HUES6 (cell line): ENCODE measurements around the gene AHRR.
"Not testable (repeated sequence)": the region's sequence is repeated elsewhere in the genome, so short reads cannot be mapped to it uniquely, and the experiment has no call there.

Source experiments
- H3K27ac ChIP-seq: 2 replicates; pipeline ENCODE4 v1.7.0; 2013; ENCODE audit warnings: low read depth, mild to moderate bottlenecking, low read length, inconsistent platforms
- H3K27me3 ChIP-seq: 2 replicates; pipeline ENCODE4 v1.6.1; 2013; ENCODE audit warnings: low read length; ENCODE audit not compliant: control insufficient read depth, insufficient read depth
- H3K36me3 ChIP-seq: 2 replicates; pipeline ENCODE4 v1.6.1; 2013; ENCODE audit warnings: low read length; ENCODE audit not compliant: control insufficient read depth, insufficient read depth
- H3K4me1 ChIP-seq: 2 replicates; pipeline ENCODE4 v1.6.1; 2013; ENCODE audit warnings: low read length; ENCODE audit not compliant: control insufficient read depth, insufficient read depth
- H3K4me3 ChIP-seq: 2 replicates; pipeline ENCODE4 v1.5.1; 2013; ENCODE audit warnings: low read depth, low read length
- H3K9ac ChIP-seq: one replicate; pipeline ENCODE4 v1.6.1; 2013; ENCODE audit warnings: mild to moderate bottlenecking, low read length
- H3K9me3 ChIP-seq: 2 replicates; pipeline ENCODE4 v1.6.1; 2013; ENCODE audit warnings: low read depth, low read length; ENCODE audit not compliant: control insufficient read depth, insufficient read depth

AHRR gene

DNA sequence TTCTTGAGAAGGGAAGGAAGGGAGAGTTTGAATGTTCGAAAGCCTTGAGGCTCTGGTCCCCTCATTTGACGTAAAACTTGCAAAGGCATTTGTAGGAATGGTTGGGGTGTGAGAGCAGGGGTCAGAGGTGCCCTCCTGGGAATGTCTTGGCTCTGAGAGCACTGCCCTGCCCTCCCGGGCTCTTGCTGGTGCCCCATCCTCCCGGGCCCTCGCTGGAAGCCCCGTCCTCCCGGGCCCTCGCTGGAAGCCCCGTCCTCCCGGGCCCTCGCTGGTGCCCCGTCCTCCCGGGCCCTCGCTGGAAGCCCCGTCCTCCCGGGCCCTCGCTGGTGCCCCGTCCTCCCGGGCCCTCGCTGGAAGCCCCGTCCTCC lies 48.3 kb downstream of the AHRR start:
- H3K36me3 ChIP-seq, H3K4me1 ChIP-seq, H3K9me3 ChIP-seq, H3K4me3 ChIP-seq, H3K9ac ChIP-seq, H3K27ac ChIP-seq: not testable (repeated sequence)
- H3K27me3 ChIP-seq = peaks cover 38% of the 10 kb centered on the region

GRCh38 chr5:370311-370958 lies 48.9 kb downstream of the AHRR start:
- Histone ChIP-seq H3K27ac (no peak overlapping the region), H3K4me1 (peaks cover 6% of the 10 kb centered on the region; the same call in 1 of the 2 replicates), H3K27me3 (peaks cover 44% of the 10 kb centered on the region), H3K9me3 (no peaks in the 10 kb centered on the region), H3K36me3 (no peaks in the 10 kb centered on the region), H3K9ac (no peak overlapping the region), H3K4me3 (no peak overlapping the region)

DNA sequence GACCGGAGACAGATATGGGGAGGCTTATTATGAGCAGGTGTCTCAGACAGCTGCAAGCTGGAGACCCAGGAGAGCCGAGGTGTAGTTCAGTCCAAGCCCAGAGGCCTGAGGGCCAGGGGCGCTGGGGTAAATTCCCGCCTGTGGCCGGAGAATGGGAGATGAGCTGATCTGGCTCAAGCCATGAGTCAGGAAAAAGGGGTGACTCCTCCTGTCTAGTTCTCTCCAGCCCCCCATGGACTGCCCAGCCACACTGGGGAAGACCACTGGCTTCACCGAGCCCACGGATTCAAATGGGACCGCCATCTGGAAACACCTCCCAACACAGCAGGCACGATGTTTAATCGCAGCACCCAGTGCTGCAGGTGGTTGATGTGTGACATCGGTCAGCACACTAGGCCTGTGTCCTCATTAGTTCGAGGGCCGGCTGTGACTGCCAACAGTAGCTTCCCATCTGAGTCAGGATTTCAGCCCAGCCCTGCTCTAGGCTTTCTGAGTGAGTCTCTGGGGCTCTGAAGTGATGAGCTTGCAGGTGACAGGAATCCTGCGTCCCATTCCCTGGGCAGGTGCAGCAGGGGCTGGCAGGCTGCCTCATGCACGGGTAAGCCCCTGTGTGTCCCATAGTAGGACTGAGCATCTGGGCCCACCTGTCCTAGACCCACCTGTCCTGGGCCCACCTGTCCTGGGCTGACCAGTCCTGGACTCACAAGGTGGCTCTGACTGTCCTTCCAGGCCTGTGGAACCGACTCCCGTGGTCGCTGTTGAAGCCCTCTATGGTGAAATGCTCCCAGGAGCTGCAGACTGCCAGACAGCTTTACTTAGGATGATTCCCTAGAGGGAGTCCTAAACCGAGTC lies 49.7 kb downstream of the AHRR start:
- no peaks in the 10 kb centered on the region for H3K9me3 ChIP-seq
- no peak overlapping the region for H3K4me3 ChIP-seq
- peaks cover 6% of the 10 kb centered on the region; the same call in 1 of the 2 replicates for H3K4me1 ChIP-seq
- H3K36me3 ChIP-seq = no peaks in the 10 kb centered on the region
- no peak overlapping the region for H3K27ac ChIP-seq
- no peak overlapping the region for H3K9ac ChIP-seq
- H3K27me3 ChIP-seq = peaks cover 50% of the 10 kb centered on the region

DNA sequence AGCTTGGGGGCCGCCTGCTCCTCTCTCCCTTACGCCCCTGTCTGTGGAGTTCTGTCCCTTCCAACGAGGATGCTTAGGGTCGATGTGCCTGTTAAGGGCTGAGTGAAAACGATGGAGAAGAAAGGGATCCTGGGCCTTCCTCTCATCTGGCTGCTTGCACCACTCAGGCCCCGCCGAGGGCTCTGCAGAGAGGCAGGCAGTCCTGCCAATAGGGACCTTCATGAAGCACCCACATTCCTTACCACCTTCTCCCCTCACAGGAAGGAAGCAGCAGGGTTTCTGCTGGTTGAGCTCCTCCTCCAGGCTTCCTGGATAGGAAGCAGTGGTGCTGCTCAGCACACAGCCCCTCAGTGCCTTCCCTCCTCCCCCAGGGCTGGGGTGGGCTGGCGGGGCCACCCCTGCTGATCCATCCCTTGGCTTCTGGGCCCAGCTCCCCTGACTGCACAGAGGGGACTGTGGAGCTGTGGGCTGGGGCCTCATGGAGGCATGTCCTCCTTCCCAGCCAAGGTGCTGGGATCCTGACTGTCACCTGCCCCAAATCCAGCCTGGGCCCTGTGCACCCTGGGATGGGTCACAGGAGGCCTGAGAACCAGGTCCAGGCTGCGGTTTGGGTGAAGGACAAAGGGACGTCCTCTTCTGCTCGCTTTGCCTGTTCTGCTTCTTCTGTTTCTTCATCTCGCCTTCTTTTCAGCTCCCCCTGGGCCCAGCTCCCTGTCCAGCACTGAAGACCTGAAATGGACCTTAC lies 50.5 kb downstream of the AHRR start:
- Histone ChIP-seq H3K9me3 (no peaks in the 10 kb centered on the region), H3K9ac (no peak overlapping the region), H3K27ac (no peak overlapping the region), H3K4me3 (no peak overlapping the region), H3K4me1 (peaks cover 6% of the 10 kb centered on the region; the same call in 1 of the 2 replicates), H3K27me3 (peaks cover 55% of the 10 kb centered on the region), H3K36me3 (no peaks in the 10 kb centered on the region)

DNA sequence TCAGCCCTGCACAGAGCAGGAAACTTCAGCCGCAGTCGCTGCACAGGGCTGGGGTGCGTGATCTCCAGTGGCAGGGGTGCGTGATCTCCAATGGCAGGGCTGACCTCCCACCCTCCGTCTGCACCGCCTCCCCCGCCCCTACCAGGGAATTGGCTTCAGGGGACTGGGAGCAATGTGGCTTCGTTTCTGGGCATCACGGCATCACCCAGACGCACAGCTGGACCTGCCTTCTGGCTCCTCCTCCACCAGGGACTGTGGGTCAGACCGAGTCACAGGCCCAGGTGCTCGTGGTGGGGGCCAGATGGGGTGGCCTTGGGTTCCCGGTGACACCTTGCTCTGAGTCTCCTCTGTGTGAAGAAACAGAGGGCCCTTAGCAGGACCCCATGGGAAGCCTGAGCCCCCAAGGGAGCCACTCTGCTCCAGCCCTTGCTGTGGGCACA lies 51.1 kb downstream of the AHRR start:
- H3K27me3 ChIP-seq = peaks cover 55% of the 10 kb centered on the region
- peaks cover 6% of the 10 kb centered on the region; the same call in 1 of the 2 replicates for H3K4me1 ChIP-seq
- H3K9ac ChIP-seq = no peak overlapping the region
- no peak overlapping the region for H3K27ac ChIP-seq
- H3K4me3 ChIP-seq = no peak overlapping the region
- no peaks in the 10 kb centered on the region for H3K9me3 ChIP-seq
- H3K36me3 ChIP-seq = no peaks in the 10 kb centered on the region

- H3K27me3 ChIP-seq = peaks cover 55% of the 10 kb centered on the region
- no peaks in the 10 kb centered on the region for H3K36me3 ChIP-seq
- H3K4me1 ChIP-seq = peaks cover 6% of the 10 kb centered on the region; the same call in 1 of the 2 replicates
- no peak overlapping the region for H3K27ac ChIP-seq
- H3K9me3 ChIP-seq = no peaks in the 10 kb centered on the region
- no peak overlapping the region for H3K9ac ChIP-seq
- peak overlapping the region; percentile 47 for H3K4me3 ChIP-seq
Observed at GRCh38 chr5:372996-373709, 51.6 kb downstream of the AHRR start.

DNA sequence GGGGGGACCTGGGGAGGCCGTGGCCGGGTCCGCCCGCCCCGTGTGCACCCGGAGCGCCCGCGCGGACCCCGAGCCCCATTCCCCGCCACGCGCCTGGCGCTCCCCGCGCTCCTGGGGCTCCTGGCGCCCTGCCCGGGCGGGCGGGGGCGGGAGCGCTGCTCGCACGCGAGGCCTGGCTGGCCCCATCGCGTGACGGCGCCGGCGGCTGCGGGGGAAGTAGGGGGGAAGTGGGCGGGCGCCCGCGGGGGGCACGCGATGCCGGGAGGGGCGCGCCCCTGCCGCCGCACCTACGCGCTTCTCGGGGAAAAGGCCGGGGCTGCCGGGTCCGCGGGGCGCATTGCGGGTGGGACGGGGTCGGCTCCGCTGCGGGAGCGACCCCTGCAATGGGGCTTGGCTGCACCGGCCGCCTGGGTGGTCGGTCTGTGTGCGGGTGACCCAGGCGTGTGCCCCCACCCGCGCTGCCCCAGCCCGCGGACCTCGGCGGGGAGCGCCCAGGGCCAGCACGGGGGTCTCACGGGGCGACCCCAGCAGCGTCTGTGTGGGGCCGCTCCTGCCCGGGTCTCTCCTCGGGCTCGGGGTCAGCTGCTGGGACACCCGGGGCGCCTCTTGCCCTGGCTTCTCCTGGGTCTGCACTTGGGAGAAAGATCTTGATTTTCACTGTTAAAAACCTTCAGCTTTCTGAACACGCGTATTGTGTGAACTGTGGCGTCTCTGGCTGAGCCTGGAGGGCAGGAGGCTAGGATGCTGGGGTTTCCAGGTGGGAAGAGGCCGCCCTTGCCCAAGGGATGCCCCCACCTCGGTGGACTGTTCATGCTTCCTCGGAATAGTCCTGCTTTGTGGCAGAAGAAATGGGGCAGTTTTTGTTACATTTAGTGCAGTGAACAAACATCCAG lies 52.4 kb downstream of the AHRR start:
- peak overlapping the region; percentile 47 for H3K4me3 ChIP-seq
- H3K9ac ChIP-seq = no peak overlapping the region
- H3K9me3 ChIP-seq = no peaks in the 10 kb centered on the region
- peaks cover 55% of the 10 kb centered on the region for H3K27me3 ChIP-seq
- no peak overlapping the region for H3K27ac ChIP-seq
- H3K4me1 ChIP-seq = peaks cover 6% of the 10 kb centered on the region; the same call in 1 of the 2 replicates
- H3K36me3 ChIP-seq = no peaks in the 10 kb centered on the region

DNA sequence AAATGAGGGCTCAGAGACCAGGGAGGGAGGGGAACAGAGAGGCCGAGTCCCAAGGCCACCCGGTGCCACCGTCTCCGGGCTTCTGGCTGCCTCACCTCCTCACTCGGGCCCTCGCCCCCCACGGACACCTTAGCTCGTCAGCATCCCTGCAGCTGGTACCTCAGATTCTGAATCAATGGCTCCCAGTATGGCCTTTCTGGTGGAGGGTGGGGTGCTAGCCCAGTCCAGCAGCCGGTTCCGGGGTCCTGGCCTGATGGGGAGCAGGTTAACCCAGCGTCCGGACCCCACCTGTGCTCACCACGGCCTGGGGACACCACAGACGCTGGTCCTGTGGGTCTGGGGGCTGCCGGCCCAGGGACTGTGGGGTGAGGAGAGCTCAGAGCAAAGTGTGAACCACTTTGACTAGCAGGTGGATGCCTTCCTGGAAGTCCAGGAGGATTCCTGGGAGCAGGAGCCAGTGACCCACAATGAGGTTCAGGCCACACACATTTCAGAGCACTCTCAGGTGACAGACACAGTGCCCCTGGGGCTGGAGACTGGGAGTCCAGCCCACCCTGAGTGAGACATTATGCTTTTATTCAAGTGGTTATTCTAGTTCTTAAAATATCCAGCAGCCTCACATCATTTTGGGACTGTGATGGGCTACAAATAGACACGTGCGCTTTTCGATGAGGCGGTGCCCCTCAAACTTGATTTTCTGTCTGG lies 53.3 kb downstream of the AHRR start:
- Histone ChIP-seq H3K9me3 (no peaks in the 10 kb centered on the region), H3K36me3 (no peaks in the 10 kb centered on the region), H3K9ac (no peak overlapping the region), H3K4me1 (peaks cover 6% of the 10 kb centered on the region; the same call in 1 of the 2 replicates), H3K27me3 (peaks cover 47% of the 10 kb centered on the region), H3K27ac (no peak overlapping the region), H3K4me3 (no peak overlapping the region)

DNA sequence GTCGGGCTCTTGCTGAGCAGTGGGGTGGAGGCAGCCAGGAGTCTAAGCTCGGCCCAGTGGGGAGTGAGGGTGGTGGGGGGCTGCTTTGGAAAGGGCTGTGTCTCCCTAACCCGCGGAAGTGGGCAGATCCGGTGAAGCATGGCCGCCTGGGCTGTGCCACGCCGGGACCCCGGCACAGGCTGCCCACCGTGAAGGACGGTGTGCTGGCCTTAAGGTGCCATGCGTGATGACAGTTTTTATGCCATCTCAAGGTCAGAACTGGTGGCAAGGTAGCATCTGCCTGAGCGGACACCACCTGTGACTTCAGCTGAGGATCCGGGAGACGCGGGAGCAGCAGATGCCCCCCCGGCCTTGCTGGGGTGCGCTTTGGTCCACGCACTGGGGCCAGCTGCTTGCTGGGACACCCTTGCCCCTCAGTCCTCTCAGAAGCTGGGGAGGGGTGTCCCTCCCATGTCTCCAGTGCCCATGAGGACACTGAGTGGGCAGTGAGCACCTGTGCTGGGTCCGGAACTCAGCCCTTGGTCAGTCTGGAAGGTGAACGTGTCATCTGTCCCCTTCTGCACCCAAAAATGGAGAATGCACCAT lies 53.9 kb downstream of the AHRR start:
- Histone ChIP-seq H3K4me1 (peaks cover 6% of the 10 kb centered on the region; the same call in 1 of the 2 replicates), H3K9ac (no peak overlapping the region), H3K27me3 (peaks cover 47% of the 10 kb centered on the region), H3K27ac (no peak overlapping the region), H3K9me3 (no peaks in the 10 kb centered on the region), H3K36me3 (no peaks in the 10 kb centered on the region), H3K4me3 (no peak overlapping the region)
